Sigmoid colon (tissue), 4 donors: ENCODE results near the gene CCDC187.

Source experiments
- EP300 ChIP-seq, 4 donors: sonication (generic); formaldehyde crosslinking; IDR thresholded peaks; one replicate each; pipeline ENCODE4 v1.6.1; 2017; ENCODE audit warnings: antibody characterized with exemption in 4 of 4
- POLR2A ChIP-seq, 2 donors: fragments of 450-650 bp; IDR thresholded peaks; one replicate each; pipeline ENCODE4 v1.6.1; 2016; ENCODE audit warnings: antibody characterized with exemption in 2 of 2, mild to moderate bottlenecking in 2 of 2, moderate library complexity in 2 of 2
- POLR2AphosphoS5 ChIP-seq, 4 donors: sonication (generic); formaldehyde crosslinking; IDR thresholded peaks; one replicate each; pipeline ENCODE4 v1.6.1; 2017; ENCODE audit warnings: antibody characterized with exemption in 4 of 4
- TF ChIP-seq, protein P1 (sequence below), 4 experiments: fragments of 450-650 bp in 3 of 4; fragments of 200-600 bp in 1 of 4; IDR thresholded peaks; one replicate each; pipeline ENCODE4 v1.5.1; 2016 to 2019; ENCODE audit warnings: antibody characterized with exemption in 4 of 4, mild to moderate bottlenecking in 3 of 4, moderate library complexity in 2 of 4

DNA sequence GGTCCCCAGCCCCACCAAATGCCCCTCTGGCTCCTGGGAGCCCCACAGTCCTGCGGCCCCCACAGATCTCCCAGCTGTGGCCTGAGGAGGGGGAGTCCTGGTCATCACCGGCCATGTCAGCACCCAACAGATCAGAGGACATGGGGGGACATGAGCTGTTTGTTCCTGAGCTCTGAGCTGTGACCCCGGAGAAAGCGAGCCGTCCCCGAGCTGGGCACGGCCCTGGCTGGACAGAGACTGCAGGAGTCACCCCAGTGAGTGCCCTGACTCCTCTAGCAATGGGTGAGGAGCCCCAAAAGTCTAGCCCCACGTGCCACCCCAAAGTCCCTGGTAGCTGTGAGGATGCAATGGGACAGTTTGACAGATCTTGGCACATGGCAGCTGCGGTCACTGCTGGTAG lies 25.7 kb downstream of the CCDC187 start:
- TF ChIP-seq, protein P1, sequence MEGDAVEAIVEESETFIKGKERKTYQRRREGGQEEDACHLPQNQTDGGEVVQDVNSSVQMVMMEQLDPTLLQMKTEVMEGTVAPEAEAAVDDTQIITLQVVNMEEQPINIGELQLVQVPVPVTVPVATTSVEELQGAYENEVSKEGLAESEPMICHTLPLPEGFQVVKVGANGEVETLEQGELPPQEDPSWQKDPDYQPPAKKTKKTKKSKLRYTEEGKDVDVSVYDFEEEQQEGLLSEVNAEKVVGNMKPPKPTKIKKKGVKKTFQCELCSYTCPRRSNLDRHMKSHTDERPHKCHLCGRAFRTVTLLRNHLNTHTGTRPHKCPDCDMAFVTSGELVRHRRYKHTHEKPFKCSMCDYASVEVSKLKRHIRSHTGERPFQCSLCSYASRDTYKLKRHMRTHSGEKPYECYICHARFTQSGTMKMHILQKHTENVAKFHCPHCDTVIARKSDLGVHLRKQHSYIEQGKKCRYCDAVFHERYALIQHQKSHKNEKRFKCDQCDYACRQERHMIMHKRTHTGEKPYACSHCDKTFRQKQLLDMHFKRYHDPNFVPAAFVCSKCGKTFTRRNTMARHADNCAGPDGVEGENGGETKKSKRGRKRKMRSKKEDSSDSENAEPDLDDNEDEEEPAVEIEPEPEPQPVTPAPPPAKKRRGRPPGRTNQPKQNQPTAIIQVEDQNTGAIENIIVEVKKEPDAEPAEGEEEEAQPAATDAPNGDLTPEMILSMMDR (IDR thresholded peaks at IDR 0.05): no peak
- TF ChIP-seq POLR2A (IDR thresholded peaks at IDR 0.05) (no peak), POLR2AphosphoS5 (IDR thresholded peaks at IDR 0.05) (no peak), EP300 (IDR thresholded peaks at IDR 0.05) (no peak)
